ENCODE data around the gene DNALI1.

Gene DNALI1

DNA sequence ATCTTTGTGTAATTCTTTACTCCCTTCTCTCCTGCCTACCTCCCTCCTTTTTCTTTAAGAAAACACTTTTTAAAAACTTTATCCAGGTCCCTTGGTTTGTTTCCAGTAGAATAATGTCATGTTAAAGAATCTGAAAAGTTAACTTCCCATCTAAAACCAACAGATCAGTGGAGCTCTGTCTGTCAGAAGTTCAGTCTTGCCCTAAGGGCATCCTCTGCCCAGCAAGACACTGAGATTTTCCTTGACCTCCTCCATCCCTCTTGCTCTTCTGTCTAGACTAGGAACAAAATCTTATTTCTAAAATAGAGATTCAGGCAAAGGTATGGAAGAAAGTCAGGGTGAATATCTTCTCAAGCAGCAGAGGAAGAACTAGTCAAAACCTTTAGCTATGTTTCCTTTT, 44.7 kb downstream of the DNALI1 start:
- no peak for DNase-seq (ENCODE audit: low read depth in 3 of 3)

DNA sequence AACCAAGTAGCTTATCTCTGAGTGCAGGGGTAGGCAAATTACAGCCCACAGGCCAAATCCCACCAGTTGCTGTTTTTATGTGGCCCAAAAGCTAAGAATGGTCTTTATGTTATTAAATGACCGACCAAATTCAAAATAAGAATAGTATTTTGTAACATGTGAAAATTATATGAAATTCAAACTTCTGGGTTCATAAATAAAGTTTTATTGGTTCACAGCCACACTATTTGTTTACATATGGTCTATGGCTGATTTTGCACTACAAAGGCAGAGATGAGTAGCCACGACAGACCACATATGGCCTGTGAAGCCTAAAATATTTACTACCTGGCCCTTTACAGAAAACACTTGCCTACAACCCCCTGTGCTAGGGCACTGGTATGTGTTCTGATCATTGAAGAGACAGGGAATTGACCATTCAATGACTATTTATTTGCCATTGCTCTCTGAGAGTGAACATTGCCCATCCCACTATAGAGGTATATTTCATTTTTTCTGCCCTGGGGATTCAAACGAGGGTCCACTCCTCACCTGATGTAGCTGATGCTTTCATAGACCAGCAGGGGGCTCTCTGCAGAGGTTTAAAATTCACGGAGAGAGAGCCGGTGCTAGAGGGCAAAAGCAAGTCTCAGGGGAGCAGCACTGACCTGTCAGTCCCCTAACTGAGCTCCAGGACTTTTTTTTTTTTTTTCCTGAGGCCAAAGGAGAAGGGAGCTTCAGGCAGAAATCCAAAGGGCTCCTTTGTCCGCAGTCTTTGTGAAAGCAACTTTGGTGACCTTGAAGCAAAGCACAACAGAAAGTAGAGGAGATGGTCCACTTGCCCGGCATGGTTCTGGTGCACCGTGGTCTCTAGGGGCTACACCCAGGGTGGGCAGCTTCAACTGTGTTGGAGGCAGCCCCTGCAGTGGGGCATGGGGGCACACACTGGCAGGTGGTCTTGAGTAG, 46.3 kb downstream of the DNALI1 start:
- no peak for DNase-seq (ENCODE audit: low read depth in 3 of 3)

DNA sequence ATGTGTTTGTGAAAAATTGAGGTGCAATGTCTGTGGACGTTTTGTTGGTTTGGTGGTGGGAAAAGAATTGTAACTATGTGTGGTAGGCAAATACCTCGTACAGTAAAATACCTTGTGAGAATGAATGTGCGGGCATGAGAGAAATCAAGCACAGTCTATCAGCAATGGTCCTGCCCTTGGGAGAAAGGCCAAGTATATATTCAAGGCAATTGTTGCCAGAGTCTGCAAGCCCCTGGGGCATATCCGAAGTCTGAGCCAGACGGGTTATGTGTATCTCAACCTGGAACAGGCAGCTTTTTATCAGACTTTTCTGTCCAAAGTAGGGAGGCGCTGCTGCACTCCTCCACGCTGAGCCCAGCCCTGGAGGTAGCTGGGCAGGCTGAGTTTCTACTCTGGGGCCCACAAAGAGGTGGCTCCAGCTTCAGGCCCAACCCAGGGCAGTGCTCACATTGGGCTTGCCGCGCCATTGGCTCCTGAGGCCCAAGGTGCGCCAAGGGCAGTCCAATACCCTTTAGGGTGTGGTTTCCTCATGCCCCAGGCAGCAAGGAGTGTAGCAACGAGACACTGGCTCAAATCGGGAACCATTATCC, 48.4 kb downstream of the DNALI1 start:
- DNase-seq (ENCODE audit: low read depth in 3 of 3): no peak

- no peak for DNase-seq (ENCODE audit: low read depth in 3 of 3)
These were observed 49.2 kb downstream of the DNALI1 start for GRCh38 chr1:37605806-37606474.

GRCh38 chr1:37606481-37607263, 49.9 kb downstream of the DNALI1 start:
- DNase-seq (ENCODE audit: low read depth in 3 of 3): no peak

- DNase-seq (ENCODE audit: low read depth in 3 of 3): no peak
These were observed 52.3 kb downstream of the DNALI1 start for GRCh38 chr1:37609002-37609401.

DNA sequence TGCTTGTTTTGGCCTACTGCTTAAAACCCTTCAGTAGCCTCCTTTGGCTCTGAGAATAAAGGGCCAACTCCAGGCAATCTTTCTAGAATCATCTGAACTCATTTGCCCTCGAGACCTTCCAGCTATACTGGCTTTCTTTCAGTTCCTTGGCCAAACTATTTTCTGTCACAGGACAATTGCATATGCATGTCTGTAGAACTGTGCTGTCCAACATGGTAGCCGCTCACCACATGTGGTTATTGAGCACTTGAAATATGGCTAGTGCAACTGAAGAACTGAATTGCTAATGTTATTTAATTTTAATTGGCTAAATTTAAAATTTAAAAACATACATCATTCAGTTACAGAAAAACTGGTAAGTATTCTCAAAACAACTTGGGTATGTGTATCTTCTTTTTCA, 53.3 kb downstream of the DNALI1 start:
- no peak for DNase-seq (ENCODE audit: low read depth in 3 of 3)

- DNase-seq (ENCODE audit: low read depth in 3 of 3): no peak
These were observed 55.4 kb downstream of the DNALI1 start for GRCh38 chr1:37612186-37612585.

GRCh38 chr1:37614105-37614504, 57.4 kb downstream of the DNALI1 start:
- no peak for DNase-seq (ENCODE audit: low read depth in 3 of 3)

DNA sequence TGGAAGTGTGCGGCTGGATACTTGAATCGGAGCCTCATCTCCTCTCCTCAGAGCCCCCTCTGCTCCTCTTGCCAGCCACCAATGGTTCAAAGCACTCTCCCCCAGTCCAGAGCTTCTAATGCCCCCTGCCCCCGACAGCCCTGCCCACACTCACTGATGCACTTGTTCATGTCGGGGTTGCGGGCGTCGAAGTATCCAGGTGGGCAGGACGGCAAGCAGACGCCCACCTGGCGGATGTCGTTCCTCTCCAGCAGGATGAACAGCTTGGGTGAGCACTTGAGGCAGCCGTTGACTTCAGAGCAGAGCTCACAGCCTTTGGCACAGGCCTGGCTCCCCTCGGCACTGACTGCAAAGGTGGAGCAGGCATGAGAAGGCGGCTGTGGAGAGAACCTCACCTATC, 59.6 kb downstream of the DNALI1 start:
- DNase-seq (ENCODE audit: low read depth in 3 of 3): no peak
